Adrenal gland (tissue), 5 donors: ENCODE results near the gene ATF7.

Experiments
- CTCF ChIP-seq, 6 experiments: fragments of 450-650 bp in 4 of 6; fragments of 200-600 bp in 2 of 6; sonication (generic) in 1 of 6; IDR thresholded peaks; 1 replicate in 5 of 6; 2 replicates in 1 of 6; pipeline versions ENCODE4 v1.5.1 to v1.8.0; 2016 to 2021; ENCODE audit warnings: antibody characterized with exemption in 6 of 6, mild to moderate bottlenecking in 2 of 6, moderate library complexity in 1 of 6
- POLR2A ChIP-seq, 2 donors: fragments of 450-650 bp; IDR thresholded peaks; one replicate each; pipeline ENCODE4 v1.6.1; 2017; ENCODE audit warnings: antibody characterized with exemption in 2 of 2, mild to moderate bottlenecking in 2 of 2, moderate library complexity in 1 of 2
- donor health status: DM: no; HTN: no; CAD: no.

- no peak for TF ChIP-seq CTCF (IDR thresholded peaks at IDR 0.05)
- no peak for TF ChIP-seq POLR2A (IDR thresholded peaks at IDR 0.05)
These were observed 723 bp downstream of the ATF7 start for GRCh38 chr12:53625373-53625945.
